HL-60 (cell line): ENCODE results near the gene RCAN3.

ENCODE experiments used
- DNase-seq, 2 experiments: peaks; one replicate each; pipeline ENCODE4 v3.0.0-alpha.2; 2010 to 2020; ENCODE audit warnings: low read depth in 1 of 2, low spot score in 1 of 2
- H3K27ac ChIP-seq: fragments of 250-450 bp; sonication (Bioruptor Pico); replicated peaks from 2 replicates; pipeline ENCODE4 v1.5.1; 2020; ENCODE audit warnings: mild to moderate bottlenecking, moderate library complexity
- H3K27me3 ChIP-seq: fragments of 250-450 bp; sonication (Bioruptor Pico); 2 replicates; pipeline ENCODE4 v1.5.1; 2021; ENCODE audit warnings: mild to moderate bottlenecking, moderate library complexity; ENCODE audit not compliant: insufficient read depth, poor library complexity, severe bottlenecking
- H3K4me3 ChIP-seq: replicated peaks from 2 replicates; pipeline ENCODE4 v1.5.1; 2011; ENCODE audit warnings: mild to moderate bottlenecking, control low read depth, low read length; ENCODE audit not compliant: insufficient read depth
- GABPA ChIP-seq: IDR thresholded peaks from 2 replicates; pipeline ENCODE4 v1.6.1; 2012; ENCODE audit warnings: low read depth
- POLR2AphosphoS5 ChIP-seq: IDR thresholded peaks from 2 replicates; pipeline ENCODE4 v1.6.1; 2012; ENCODE audit warnings: low read depth
- SPI1 ChIP-seq: IDR thresholded peaks from 2 replicates; pipeline ENCODE4 v1.6.1; 2012; ENCODE audit warnings: low read depth, mild to moderate bottlenecking, borderline replicate concordance
- TF ChIP-seq, protein P1 (sequence below): IDR thresholded peaks from 2 replicates; pipeline ENCODE4 v1.6.1; 2012; ENCODE audit warnings: low read depth; ENCODE audit not compliant: insufficient replicate concordance
- TF ChIP-seq, protein P2 (sequence below): IDR thresholded peaks from one replicate; pipeline ENCODE4 v1.5.1; 2011; ENCODE audit warnings: low read length, control low read depth, inconsistent platforms; ENCODE audit not compliant: insufficient read depth

Gene RCAN3

DNA sequence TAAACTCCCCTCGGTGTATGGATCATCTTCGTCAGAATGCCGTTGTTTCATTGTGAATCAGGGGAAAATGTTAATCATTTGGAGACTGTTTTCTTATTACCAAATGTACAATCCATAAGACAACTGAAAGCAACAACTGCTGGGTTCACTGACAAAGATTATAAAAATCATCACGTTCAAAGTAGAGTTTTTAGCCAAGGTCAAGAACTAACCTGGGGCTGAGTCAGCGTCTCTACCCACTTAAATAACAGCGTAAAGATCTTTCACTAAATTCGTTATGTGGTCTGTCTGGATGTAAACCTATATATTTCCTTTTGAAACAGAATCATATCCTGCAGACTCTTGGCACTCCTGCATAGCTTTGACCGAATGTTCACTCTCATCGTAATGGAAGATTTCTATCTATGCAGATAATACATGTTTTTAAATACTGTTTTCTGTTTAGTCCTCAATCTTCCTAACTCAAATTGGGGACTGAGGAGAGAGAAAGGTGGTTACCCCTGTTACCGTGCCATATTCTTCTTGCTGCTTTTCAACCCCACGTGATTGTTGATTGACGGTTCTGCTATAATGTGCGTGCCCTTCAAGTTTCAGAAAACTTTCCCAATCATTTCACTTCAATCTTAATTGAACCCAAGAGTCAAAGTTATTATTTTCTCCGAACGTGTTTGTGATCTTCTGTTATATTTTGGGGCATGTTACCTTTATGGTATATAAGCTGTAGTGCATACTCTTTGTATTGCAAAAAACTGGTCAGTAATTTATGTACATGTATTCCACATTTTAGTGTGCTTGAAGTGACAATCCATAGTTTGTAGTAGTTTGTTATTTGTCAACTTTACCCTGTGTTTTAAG lies 37.6 kb downstream of the RCAN3 start:
- Histone ChIP-seq H3K27ac (no peak overlapping the region), H3K4me3 (no peak overlapping the region), H3K27me3 (no peaks in the 10 kb centered on the region)
- no peak for TF ChIP-seq GABPA
- TF ChIP-seq, protein P1, sequence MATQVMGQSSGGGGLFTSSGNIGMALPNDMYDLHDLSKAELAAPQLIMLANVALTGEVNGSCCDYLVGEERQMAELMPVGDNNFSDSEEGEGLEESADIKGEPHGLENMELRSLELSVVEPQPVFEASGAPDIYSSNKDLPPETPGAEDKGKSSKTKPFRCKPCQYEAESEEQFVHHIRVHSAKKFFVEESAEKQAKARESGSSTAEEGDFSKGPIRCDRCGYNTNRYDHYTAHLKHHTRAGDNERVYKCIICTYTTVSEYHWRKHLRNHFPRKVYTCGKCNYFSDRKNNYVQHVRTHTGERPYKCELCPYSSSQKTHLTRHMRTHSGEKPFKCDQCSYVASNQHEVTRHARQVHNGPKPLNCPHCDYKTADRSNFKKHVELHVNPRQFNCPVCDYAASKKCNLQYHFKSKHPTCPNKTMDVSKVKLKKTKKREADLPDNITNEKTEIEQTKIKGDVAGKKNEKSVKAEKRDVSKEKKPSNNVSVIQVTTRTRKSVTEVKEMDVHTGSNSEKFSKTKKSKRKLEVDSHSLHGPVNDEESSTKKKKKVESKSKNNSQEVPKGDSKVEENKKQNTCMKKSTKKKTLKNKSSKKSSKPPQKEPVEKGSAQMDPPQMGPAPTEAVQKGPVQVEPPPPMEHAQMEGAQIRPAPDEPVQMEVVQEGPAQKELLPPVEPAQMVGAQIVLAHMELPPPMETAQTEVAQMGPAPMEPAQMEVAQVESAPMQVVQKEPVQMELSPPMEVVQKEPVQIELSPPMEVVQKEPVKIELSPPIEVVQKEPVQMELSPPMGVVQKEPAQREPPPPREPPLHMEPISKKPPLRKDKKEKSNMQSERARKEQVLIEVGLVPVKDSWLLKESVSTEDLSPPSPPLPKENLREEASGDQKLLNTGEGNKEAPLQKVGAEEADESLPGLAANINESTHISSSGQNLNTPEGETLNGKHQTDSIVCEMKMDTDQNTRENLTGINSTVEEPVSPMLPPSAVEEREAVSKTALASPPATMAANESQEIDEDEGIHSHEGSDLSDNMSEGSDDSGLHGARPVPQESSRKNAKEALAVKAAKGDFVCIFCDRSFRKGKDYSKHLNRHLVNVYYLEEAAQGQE: no peak
- no peak for DNase-seq

DNA sequence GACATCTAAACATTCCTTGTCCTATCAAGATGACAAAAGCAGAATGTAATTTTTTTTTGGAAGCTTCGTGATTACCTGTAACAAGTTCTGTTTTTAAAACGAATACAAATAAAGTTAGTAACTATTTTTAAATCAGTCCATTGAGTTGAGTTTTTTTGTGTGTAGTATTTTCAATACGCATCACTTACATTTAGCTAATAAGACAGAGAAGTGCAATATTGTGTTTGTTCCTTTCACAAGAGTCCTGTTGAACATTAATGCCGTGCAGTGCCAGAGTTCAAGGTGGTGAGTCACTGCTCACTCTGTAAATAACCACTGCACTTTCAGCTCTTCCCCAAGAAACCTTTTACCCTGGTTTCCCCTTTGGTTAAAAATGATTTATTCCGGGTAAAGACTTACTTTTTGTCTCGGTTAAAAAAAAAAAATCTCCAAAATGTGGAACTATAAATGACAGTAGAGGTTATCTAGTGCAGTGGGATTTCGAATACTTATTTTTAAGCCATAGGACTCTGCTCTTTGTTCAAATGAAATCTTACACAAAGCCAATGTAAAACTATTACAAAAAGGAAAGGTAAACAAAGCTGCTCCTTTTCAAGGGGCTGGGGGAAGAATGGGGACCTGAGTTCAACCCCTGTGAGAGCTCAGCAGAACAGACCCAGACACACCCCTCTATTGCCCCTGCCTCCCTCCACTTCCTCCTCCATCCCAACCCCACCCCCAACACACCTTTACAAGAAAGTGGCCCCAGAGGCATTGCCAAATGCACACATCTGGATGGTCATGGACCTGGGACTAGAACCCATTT lies 38.5 kb downstream of the RCAN3 start:
- DNase-seq: no peak
- TF ChIP-seq, protein P1: no peak
- TF ChIP-seq GABPA (no peak), SPI1 (no peak), POLR2AphosphoS5 (no peak)
- TF ChIP-seq, protein P2, sequence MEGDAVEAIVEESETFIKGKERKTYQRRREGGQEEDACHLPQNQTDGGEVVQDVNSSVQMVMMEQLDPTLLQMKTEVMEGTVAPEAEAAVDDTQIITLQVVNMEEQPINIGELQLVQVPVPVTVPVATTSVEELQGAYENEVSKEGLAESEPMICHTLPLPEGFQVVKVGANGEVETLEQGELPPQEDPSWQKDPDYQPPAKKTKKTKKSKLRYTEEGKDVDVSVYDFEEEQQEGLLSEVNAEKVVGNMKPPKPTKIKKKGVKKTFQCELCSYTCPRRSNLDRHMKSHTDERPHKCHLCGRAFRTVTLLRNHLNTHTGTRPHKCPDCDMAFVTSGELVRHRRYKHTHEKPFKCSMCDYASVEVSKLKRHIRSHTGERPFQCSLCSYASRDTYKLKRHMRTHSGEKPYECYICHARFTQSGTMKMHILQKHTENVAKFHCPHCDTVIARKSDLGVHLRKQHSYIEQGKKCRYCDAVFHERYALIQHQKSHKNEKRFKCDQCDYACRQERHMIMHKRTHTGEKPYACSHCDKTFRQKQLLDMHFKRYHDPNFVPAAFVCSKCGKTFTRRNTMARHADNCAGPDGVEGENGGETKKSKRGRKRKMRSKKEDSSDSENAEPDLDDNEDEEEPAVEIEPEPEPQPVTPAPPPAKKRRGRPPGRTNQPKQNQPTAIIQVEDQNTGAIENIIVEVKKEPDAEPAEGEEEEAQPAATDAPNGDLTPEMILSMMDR: no peak
- Histone ChIP-seq H3K4me3 (no peak overlapping the region), H3K27ac (no peak overlapping the region), H3K27me3 (no peaks in the 10 kb centered on the region)

DNA sequence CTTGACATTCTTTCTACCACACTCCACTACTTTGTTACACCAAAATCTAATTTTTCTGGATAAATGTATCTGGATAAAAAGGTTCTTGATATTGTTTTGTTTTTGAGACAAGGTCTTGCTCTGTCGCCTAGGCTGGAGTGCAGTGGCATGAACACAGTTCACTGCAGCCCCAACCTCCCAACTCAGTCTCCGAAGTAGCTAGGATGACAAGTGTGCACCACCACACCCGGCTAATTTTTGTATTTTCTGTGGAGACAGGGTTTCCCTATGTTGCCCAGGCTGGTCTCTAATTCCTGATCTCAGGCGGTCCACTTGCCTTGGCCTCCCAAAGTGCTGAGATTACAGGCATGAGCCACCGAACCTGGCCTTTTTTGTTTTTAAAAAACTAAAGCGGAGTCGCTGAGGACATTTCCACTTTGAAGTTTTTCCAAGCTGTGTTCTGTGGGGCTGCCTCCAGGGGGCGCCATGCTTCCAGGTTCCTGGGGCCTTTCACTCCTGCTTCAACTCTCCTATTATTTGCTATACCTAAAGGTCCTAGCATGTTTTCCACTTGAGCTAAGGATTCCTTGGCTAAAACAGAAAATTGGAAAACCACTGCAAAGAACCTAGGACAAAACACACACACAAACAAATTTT lies 39.2 kb downstream of the RCAN3 start:
- Histone ChIP-seq H3K4me3 (no peak overlapping the region), H3K27ac (no peak overlapping the region), H3K27me3 (no peaks in the 10 kb centered on the region)
- TF ChIP-seq, protein P1: no peak
- TF ChIP-seq POLR2AphosphoS5 (no peak), SPI1 (no peak), GABPA (no peak)
- TF ChIP-seq, protein P2: no peak
- no peak for DNase-seq
